HepG2 (cell line): ENCODE measurements around the gene TXNDC2.

Source experiments
- ATF2 ChIP-seq: sonication (generic); formaldehyde crosslinking; IDR thresholded peaks from 2 replicates; pipeline ENCODE4 v1.4.0; 2020; ENCODE audit warnings: missing genetic modification reagents
- CREB1 ChIP-seq, 2 experiments: fragments of 450-650 bp in 1 of 2; IDR thresholded peaks; 2 replicates each; pipeline ENCODE4 v1.6.1; 2016 to 2017; ENCODE audit warnings: control low read depth in 1 of 2, mild to moderate bottlenecking in 1 of 2, missing compliant biosample characterization in 1 of 2, missing genetic modification characterization in 1 of 2
- CTCF ChIP-seq: sonication (generic); formaldehyde crosslinking; IDR thresholded peaks from 2 replicates; pipeline ENCODE4 v1.5.0; 2020; ENCODE audit warnings: mild to moderate bottlenecking, missing genetic modification reagents, moderate library complexity
- EZH2 ChIP-seq: conservative IDR thresholded peaks from 2 replicates; pipeline ENCODE4 v1.6.1; 2012; ENCODE audit warnings: mild to moderate bottlenecking, low read depth, low read length, moderate library complexity
- FOXA3 ChIP-seq: IDR thresholded peaks from 2 replicates; pipeline ENCODE4 v1.6.1; 2016; ENCODE audit warnings: missing genetic modification reagents, missing compliant biosample characterization
- POLR2A ChIP-seq, 2 experiments: IDR thresholded peaks; 2 replicates each; pipeline ENCODE4 v1.6.1; 2011; ENCODE audit warnings: low read depth in 2 of 2, low read length in 2 of 2, mild to moderate bottlenecking in 1 of 2, moderate library complexity in 1 of 2; ENCODE audit not compliant: insufficient read depth in 1 of 2
- RFXAP ChIP-seq: sonication (generic); formaldehyde crosslinking; IDR thresholded peaks from 2 replicates; pipeline ENCODE4 v1.4.0; 2020; ENCODE audit warnings: missing genetic modification reagents, borderline replicate concordance
- SP1 ChIP-seq, 2 experiments: fragments of 450-650 bp in 1 of 2; sonication (generic) in 1 of 2; formaldehyde crosslinking in 1 of 2; IDR thresholded peaks; 2 replicates each; pipeline versions ENCODE4 v1.4.0 to v1.6.1; 2016 to 2020; ENCODE audit warnings: missing genetic modification reagents in 1 of 2
- THAP9 ChIP-seq: sonication (generic); formaldehyde crosslinking; IDR thresholded peaks from 2 replicates; pipeline ENCODE4; 2020; ENCODE audit warnings: missing genetic modification reagents, mild to moderate bottlenecking, borderline replicate concordance
- YY1 ChIP-seq: IDR thresholded peaks from 2 replicates; pipeline ENCODE4 v1.6.1; 2011; ENCODE audit warnings: low read length, low read depth, moderate library complexity, mild to moderate bottlenecking; ENCODE audit not compliant: insufficient read depth, insufficient replicate concordance
- ZNF331 ChIP-seq: sonication (generic); formaldehyde crosslinking; IDR thresholded peaks from 2 replicates; pipeline ENCODE4 v1.4.0; 2020; ENCODE audit warnings: missing genetic modification reagents
- TF ChIP-seq, protein P1 (sequence below): sonication (generic); formaldehyde crosslinking; conservative IDR thresholded peaks from 2 replicates; pipeline ENCODE4 v1.4.0; 2020; ENCODE audit warnings: mild to moderate bottlenecking, missing genetic modification reagents, moderate library complexity

GRCh38 chr18:9845256-9845655 lies 40.5 kb upstream of the TXNDC2 start:
- TF ChIP-seq ATF2 (CRISPR knock-in tag): no peak
- TF ChIP-seq, protein P1, sequence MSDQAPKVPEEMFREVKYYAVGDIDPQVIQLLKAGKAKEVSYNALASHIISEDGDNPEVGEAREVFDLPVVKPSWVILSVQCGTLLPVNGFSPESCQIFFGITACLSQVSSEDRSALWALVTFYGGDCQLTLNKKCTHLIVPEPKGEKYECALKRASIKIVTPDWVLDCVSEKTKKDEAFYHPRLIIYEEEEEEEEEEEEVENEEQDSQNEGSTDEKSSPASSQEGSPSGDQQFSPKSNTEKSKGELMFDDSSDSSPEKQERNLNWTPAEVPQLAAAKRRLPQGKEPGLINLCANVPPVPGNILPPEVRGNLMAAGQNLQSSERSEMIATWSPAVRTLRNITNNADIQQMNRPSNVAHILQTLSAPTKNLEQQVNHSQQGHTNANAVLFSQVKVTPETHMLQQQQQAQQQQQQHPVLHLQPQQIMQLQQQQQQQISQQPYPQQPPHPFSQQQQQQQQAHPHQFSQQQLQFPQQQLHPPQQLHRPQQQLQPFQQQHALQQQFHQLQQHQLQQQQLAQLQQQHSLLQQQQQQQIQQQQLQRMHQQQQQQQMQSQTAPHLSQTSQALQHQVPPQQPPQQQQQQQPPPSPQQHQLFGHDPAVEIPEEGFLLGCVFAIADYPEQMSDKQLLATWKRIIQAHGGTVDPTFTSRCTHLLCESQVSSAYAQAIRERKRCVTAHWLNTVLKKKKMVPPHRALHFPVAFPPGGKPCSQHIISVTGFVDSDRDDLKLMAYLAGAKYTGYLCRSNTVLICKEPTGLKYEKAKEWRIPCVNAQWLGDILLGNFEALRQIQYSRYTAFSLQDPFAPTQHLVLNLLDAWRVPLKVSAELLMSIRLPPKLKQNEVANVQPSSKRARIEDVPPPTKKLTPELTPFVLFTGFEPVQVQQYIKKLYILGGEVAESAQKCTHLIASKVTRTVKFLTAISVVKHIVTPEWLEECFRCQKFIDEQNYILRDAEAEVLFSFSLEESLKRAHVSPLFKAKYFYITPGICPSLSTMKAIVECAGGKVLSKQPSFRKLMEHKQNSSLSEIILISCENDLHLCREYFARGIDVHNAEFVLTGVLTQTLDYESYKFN (CRISPR knock-in tag): no peak
- TF ChIP-seq CTCF (CRISPR knock-in tag): no peak
- TF ChIP-seq ZNF331 (CRISPR knock-in tag): no peak
- no peak for TF ChIP-seq CREB1 (IDR thresholded peaks at IDR 0.05)
- no peak for TF ChIP-seq CREB1 (CRISPR knock-in tag; IDR thresholded peaks at IDR 0.05)
- TF ChIP-seq SP1 (IDR thresholded peaks at IDR 0.05): no peak
- no peak for TF ChIP-seq SP1 (CRISPR knock-in tag; IDR thresholded peaks at IDR 0.05)
- no peak for TF ChIP-seq FOXA3 (CRISPR knock-in tag)
- no peak for TF ChIP-seq YY1
- no peak for TF ChIP-seq THAP9 (CRISPR knock-in tag)
- no peak for TF ChIP-seq EZH2
- no peak for TF ChIP-seq POLR2A (IDR thresholded peaks at IDR 0.05; ENCODE audit: insufficient read depth in 1 of 2, low read depth in 2 of 2, low read length in 2 of 2)
- no peak for TF ChIP-seq RFXAP (CRISPR knock-in tag)
